ENCODE data around the gene GLB1L2. TPM values are rescaled to one million over a fixed set of nuclear protein-coding genes. Genes with fewer than 3 reads are reported as not detected.

Gene GLB1L2
- total RNA-seq, 1 experiment from 2014 or later = 27.1 TPM

DNA sequence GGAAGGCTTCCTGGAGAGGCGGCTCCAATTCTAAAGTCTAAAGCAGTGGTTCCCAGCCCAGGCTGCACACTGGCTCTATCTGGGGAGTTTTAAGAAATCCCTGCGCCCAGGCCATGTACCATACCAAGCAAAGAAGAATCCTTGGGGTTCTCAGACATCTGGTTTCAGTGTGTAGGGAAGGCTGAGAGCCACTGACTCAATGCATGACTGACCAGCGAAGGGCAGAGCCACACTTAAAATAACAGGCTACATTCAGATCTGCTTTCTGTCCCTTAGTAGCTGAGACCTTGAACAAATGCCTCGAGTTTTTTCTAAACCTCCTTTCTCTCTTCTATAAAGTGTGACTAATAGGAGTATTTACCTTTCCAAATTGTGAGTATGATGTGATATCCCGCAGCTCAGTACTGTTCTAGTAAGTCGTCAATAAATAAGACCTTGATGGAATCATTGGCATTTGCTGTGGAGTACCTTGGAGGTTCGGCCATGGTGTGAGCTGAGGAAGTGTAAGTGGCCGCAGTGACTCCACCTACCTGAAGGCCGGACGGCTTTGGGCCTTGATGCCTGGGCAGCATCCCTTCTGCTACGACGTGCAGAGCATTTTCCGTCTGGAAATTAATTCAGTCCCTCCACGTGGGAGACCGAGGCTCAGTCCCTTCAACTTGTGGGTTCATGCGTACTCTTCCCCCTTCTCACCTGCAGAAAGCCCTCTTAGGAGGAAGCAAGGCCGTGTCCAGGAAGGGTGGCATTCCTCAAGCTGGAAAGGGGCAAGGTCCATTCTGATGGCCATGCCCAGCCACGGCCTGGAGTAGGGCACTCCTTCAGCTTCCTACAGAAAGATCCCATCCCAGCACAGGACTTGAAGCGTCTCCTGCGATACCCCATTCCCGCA, 25.1 kb downstream of the GLB1L2 start:
- TF ChIP-seq YY1 (IDR thresholded peaks at IDR 0.05; ENCODE audit: extremely low read depth, insufficient replicate concordance, low read depth, low read length) (no peak), TCF7L2 (IDR thresholded peaks at IDR 0.05; ENCODE audit: borderline replicate concordance, extremely low read depth, insufficient read depth, insufficient read length) (no peak), ZNF274 (IDR thresholded peaks at IDR 0.05; ENCODE audit: low read depth, low read length) (no peak), POLR2AphosphoS5 (IDR thresholded peaks at IDR 0.05; ENCODE audit: low read depth, low read length) (no peak), EZH2phosphoT487 (IDR thresholded peaks at IDR 0.05; ENCODE audit: borderline replicate concordance) (no peak), SP1 (IDR thresholded peaks at IDR 0.05; ENCODE audit: low read depth) (no peak), FOSL1 (IDR thresholded peaks at IDR 0.05; ENCODE audit: low read depth) (no peak), ELF1 (IDR thresholded peaks at IDR 0.05; ENCODE audit: borderline replicate concordance, low read depth) (no peak), ATF3 (IDR thresholded peaks at IDR 0.05) (no peak)
- TF ChIP-seq, protein P1, sequence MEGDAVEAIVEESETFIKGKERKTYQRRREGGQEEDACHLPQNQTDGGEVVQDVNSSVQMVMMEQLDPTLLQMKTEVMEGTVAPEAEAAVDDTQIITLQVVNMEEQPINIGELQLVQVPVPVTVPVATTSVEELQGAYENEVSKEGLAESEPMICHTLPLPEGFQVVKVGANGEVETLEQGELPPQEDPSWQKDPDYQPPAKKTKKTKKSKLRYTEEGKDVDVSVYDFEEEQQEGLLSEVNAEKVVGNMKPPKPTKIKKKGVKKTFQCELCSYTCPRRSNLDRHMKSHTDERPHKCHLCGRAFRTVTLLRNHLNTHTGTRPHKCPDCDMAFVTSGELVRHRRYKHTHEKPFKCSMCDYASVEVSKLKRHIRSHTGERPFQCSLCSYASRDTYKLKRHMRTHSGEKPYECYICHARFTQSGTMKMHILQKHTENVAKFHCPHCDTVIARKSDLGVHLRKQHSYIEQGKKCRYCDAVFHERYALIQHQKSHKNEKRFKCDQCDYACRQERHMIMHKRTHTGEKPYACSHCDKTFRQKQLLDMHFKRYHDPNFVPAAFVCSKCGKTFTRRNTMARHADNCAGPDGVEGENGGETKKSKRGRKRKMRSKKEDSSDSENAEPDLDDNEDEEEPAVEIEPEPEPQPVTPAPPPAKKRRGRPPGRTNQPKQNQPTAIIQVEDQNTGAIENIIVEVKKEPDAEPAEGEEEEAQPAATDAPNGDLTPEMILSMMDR (IDR thresholded peaks at IDR 0.05 in 2 of 3, conservative IDR thresholded peaks at IDR 0.05 in 1 of 3; ENCODE audit: borderline replicate concordance in 1 of 3, insufficient read depth in 1 of 3, low read depth in 2 of 3, low read length in 2 of 3) = no peak
- TF ChIP-seq, protein P2, sequence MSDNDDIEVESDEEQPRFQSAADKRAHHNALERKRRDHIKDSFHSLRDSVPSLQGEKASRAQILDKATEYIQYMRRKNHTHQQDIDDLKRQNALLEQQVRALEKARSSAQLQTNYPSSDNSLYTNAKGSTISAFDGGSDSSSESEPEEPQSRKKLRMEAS (IDR thresholded peaks at IDR 0.05) = no peak
- Histone ChIP-seq H3K9me3 (ENCODE audit: control insufficient read depth in 1 of 2, insufficient read depth in 1 of 2, low read depth in 1 of 2, low read length in 2 of 2) (no peaks in the 10 kb centered on the region), H2AFZ (ENCODE audit: low read depth, low read length, poor library complexity, severe bottlenecking) (no peak overlapping the region), H3K4me3 (replicated peaks in 1 of 2; ENCODE audit: low read depth in 1 of 2, low read length in 2 of 2) (no peak overlapping the region), H3K9me2 (ENCODE audit: insufficient read depth) (no peaks in the 10 kb centered on the region), H3K4me1 (ENCODE audit: control insufficient read depth in 1 of 2, insufficient read depth in 2 of 2, low read length in 2 of 2) (no peaks in the 10 kb centered on the region), H4K20me1 (ENCODE audit: insufficient read depth) (no peaks in the 10 kb centered on the region), H3K27ac (ENCODE audit: low read depth, low read length) (no peak overlapping the region), H3K9ac (ENCODE audit: low read length) (no peak overlapping the region), H3K27me3 (ENCODE audit: insufficient read depth, low read length) (no peaks in the 10 kb centered on the region), H3K79me2 (ENCODE audit: insufficient read depth, low read length) (no peaks in the 10 kb centered on the region), H3K36me3 (ENCODE audit: control insufficient read depth in 1 of 2, insufficient read depth in 2 of 2, low read length in 2 of 2) (no peaks in the 10 kb centered on the region), H3K4me2 (ENCODE audit: low read length) (no peak overlapping the region)
- ChIA-PET RAD21 (ENCODE audit: low non-redundant PET in 1 of 2, low total read pairs in 2 of 2, uncharacterized antibody in 2 of 2, unreplicated experiment in 2 of 2) (interaction anchor here in 1 of 2 experiments (1.1 kb wide), 1 partner anchor 371 kb away, joined by 3 read pairs; no protein-coding TSS in a partner anchor), CTCF (no interaction called here), POLR2A (no interaction called here)
- intact Hi-C loops (cut with micrococcal nuclease) = no loop called here
- no TSS peak for BruUV-seq (replicated peaks)
- ATAC-seq (no peak), DNase-seq (ENCODE audit: low read depth, low spot score) (no peak)

Data from HCT116 (cell line).